ENCODE measurements around the gene THBS2.

DNA sequence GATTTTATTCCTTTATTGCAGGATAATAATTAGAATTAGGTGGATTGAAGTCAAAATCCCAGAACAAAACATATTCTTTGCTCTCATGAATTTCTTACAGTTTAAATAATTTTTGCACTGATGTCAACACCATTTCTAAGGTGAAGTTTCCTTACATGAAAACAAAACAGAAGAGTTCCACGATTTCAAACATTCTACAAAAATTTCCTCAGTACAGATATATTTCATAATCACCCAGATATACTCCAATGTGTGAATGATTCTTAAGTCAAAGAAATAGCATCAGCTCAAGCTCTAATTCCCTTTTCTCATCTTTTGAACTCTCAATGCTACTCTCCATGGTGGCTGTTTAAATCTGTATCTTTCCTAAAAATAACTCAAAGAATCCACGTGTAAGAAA is 39.5 kb upstream of the THBS2 start:
- TF ChIP-seq EZH2 (optimal IDR thresholded peaks at IDR 0.05; ENCODE audit: low read depth, low read length): no peak
- TF ChIP-seq, protein P1, sequence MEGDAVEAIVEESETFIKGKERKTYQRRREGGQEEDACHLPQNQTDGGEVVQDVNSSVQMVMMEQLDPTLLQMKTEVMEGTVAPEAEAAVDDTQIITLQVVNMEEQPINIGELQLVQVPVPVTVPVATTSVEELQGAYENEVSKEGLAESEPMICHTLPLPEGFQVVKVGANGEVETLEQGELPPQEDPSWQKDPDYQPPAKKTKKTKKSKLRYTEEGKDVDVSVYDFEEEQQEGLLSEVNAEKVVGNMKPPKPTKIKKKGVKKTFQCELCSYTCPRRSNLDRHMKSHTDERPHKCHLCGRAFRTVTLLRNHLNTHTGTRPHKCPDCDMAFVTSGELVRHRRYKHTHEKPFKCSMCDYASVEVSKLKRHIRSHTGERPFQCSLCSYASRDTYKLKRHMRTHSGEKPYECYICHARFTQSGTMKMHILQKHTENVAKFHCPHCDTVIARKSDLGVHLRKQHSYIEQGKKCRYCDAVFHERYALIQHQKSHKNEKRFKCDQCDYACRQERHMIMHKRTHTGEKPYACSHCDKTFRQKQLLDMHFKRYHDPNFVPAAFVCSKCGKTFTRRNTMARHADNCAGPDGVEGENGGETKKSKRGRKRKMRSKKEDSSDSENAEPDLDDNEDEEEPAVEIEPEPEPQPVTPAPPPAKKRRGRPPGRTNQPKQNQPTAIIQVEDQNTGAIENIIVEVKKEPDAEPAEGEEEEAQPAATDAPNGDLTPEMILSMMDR (IDR thresholded peaks at IDR 0.05; ENCODE audit: low read length): no peak
- TF ChIP-seq EZH2phosphoT487 (IDR thresholded peaks at IDR 0.05; ENCODE audit: low read length): no peak
